K562 (cell line): ENCODE results near the gene PRRT1. TPM values are rescaled to one million over a fixed set of nuclear protein-coding genes. Genes with fewer than 3 reads are reported as not detected.
A peak's percentile ranks its signal among the peaks of the same experiment; 100 is the strongest.

ENCODE experiments used
- ATAC-seq: fragments of 200-7000 bp; cut with Tn5 transposase; 3 replicates; pipeline ENCODE4 v1.9.1; 2020; ENCODE audit warnings: moderate library complexity
- BruUV-seq: library from RNA; stranded (reverse); fragments of 400-500 nt; replicated peaks from 2 replicates; lab custom pipeline; 2021; lab: Mats Ljungman, UMichigan
- CTCF ChIA-PET: fragments of 300-600 bp; formaldehyde crosslinking; extraction: SDS; loops from one replicate; lab custom pipeline; 2021; ENCODE audit warnings: low intra/inter-chr PET ratio; lab: Yijun Ruan, JAX
- POLR2A ChIA-PET: fragments of 300-600, 350-650 bp; sonication (Branson Sonifier 250); formaldehyde crosslinking; extraction: SDS; loops from one replicate; lab custom pipeline; 2021; ENCODE audit warnings: antibody characterized with exemption, inconsistent platforms; lab: Yijun Ruan, JAX
- DNase-seq, 4 experiments: peaks; one replicate each; pipeline versions ENCODE4 v3.0.0 to v3.0.0-alpha.2; 2011 to 2018; ENCODE audit warnings: low spot score in 3 of 4, mixed read lengths in 3 of 4; ENCODE audit errors: extremely low read depth in 1 of 4
- FAIRE-seq: peaks from 2 replicates; lab custom pipeline; 2011; peaks lifted over from hg19 to GRCh38; lab: Jason Lieb, UNC
- H2AFZ ChIP-seq: 2 replicates; pipeline ENCODE4 v1.6.0; 2011; ENCODE audit warnings: low read depth, low read length, control low read depth, inconsistent platforms
- H3K27ac ChIP-seq: fragments of 200-600 bp; 3 replicates; pipeline ENCODE4 v1.8.0; 2011; ENCODE audit warnings: low read depth, mild to moderate bottlenecking, control low read depth, inconsistent platforms, low read length, moderate library complexity, mixed read lengths; ENCODE audit errors: extremely low read depth
- H3K27me3 ChIP-seq, 2 experiments: fragments of 300-600 bp in 1 of 2; 2 replicates in 1 of 2; 3 replicates in 1 of 2; pipeline versions ENCODE4 v1.6.0 to v1.8.0; 2011; ENCODE audit warnings: inconsistent platforms in 2 of 2, low read length in 2 of 2, mild to moderate bottlenecking in 1 of 2, mixed read lengths in 1 of 2, moderate library complexity in 1 of 2; ENCODE audit not compliant: control insufficient read depth in 2 of 2, insufficient read depth in 2 of 2
- H3K36me3 ChIP-seq: fragments of 300-600 bp; 3 replicates; pipeline ENCODE4 v1.8.0; 2011; ENCODE audit warnings: mild to moderate bottlenecking, low read length, inconsistent platforms; ENCODE audit not compliant: control insufficient read depth, insufficient read depth
- H3K4me1 ChIP-seq, 2 experiments: fragments of 200-600 bp in 1 of 2; replicated peaks in 1 of 2; 2 replicates in 1 of 2; 3 replicates in 1 of 2; pipeline versions ENCODE4 v1.5.1 to v1.8.0; 2011; ENCODE audit warnings: inconsistent platforms in 2 of 2, low read length in 2 of 2, mild to moderate bottlenecking in 1 of 2, mixed read lengths in 1 of 2, moderate library complexity in 1 of 2; ENCODE audit not compliant: control insufficient read depth in 2 of 2, insufficient read depth in 2 of 2
- H3K4me2 ChIP-seq: 2 replicates; pipeline ENCODE4 v1.6.1; 2011; ENCODE audit warnings: low read length, control low read depth, inconsistent platforms, mixed read lengths; ENCODE audit not compliant: insufficient read depth
- H3K4me3 ChIP-seq: fragments of 200-600 bp; sonication (generic), shearing (Covaris generic); 2 replicates; pipeline ENCODE4 v1.5.1; 2016; ENCODE audit warnings: control low read depth, inconsistent platforms
- H3K79me2 ChIP-seq: fragments of 200-600 bp; 3 replicates; pipeline ENCODE4 v1.8.0; 2011; ENCODE audit warnings: low read length, inconsistent platforms; ENCODE audit not compliant: control insufficient read depth, insufficient read depth
- H3K9ac ChIP-seq, 2 experiments: 2 replicates each; pipeline versions ENCODE4 v1.6.0 to v1.6.1; 2011; ENCODE audit warnings: low read depth in 2 of 2, low read length in 2 of 2, control low read depth in 1 of 2, inconsistent platforms in 1 of 2, mild to moderate bottlenecking in 1 of 2, mixed read lengths in 1 of 2; ENCODE audit not compliant: insufficient read depth in 1 of 2
- H3K9me1 ChIP-seq: one replicate; pipeline ENCODE4 v1.6.0; 2011; ENCODE audit warnings: inconsistent platforms, mild to moderate bottlenecking, low read length, moderate library complexity; ENCODE audit not compliant: control insufficient read depth, insufficient read depth
- H3K9me3 ChIP-seq: replicated peaks from 2 replicates; pipeline ENCODE4 v1.5.1; 2011; ENCODE audit warnings: low read depth, low read length, inconsistent platforms; ENCODE audit not compliant: control insufficient read depth, insufficient read depth
- H4K20me1 ChIP-seq: replicated peaks from 2 replicates; pipeline ENCODE4 v1.6.1; 2011; ENCODE audit warnings: low read length, inconsistent platforms, mixed read lengths; ENCODE audit not compliant: control insufficient read depth, insufficient read depth
- FOXA1 ChIP-seq: fragments of 450-650 bp; IDR thresholded peaks from 2 replicates; pipeline ENCODE4 v1.6.1; 2016; ENCODE audit warnings: mild to moderate bottlenecking, borderline replicate concordance
- GMEB1 ChIP-seq: fragments of 250-450 bp; sonication (Bioruptor Pico); IDR thresholded peaks from 2 replicates; pipeline ENCODE4 v1.4.0; 2020; ENCODE audit warnings: mild to moderate bottlenecking
- HNRNPUL1 ChIP-seq: fragments of 200-400 bp; formaldehyde crosslinking; IDR thresholded peaks from 2 replicates; pipeline ENCODE4 v1.6.1; 2017; ENCODE audit warnings: low read length
- JUND ChIP-seq, 2 experiments: IDR thresholded peaks; 2 replicates in 1 of 2; 3 replicates in 1 of 2; pipeline ENCODE4 v1.6.1; 2011; ENCODE audit warnings: borderline replicate concordance in 2 of 2, low read depth in 2 of 2, low read length in 2 of 2, improper control_type of control experiment in 1 of 2, missing biosample characterization in 1 of 2, missing genetic modification characterization in 1 of 2, missing genetic modification reagents in 1 of 2
- L3MBTL2 ChIP-seq: fragments of 450-650 bp; IDR thresholded peaks from 2 replicates; pipeline ENCODE4 v1.6.1; 2016; ENCODE audit warnings: mild to moderate bottlenecking, moderate library complexity
- MAFF ChIP-seq: IDR thresholded peaks from 2 replicates; pipeline ENCODE4 v1.6.1; 2012; ENCODE audit warnings: low read length, improper control_type of control experiment
- MEIS2 ChIP-seq: fragments of 450-650 bp; IDR thresholded peaks from 2 replicates; pipeline ENCODE4 v1.6.1; 2014; ENCODE audit warnings: mild to moderate bottlenecking; ENCODE audit not compliant: partially characterized antibody
- PHF21A ChIP-seq: fragments of 450-650 bp; IDR thresholded peaks from 2 replicates; pipeline ENCODE4 v1.6.1; 2017; ENCODE audit warnings: low read depth, borderline replicate concordance
- PRMT5 ChIP-seq: sonication (generic); formaldehyde crosslinking; IDR thresholded peaks from 2 replicates; pipeline ENCODE4 v1.5.0; 2020; ENCODE audit warnings: missing genetic modification reagents
- TEAD1 ChIP-seq, 2 experiments: fragments of 450-650 bp in 1 of 2; sonication (generic) in 1 of 2; formaldehyde crosslinking; IDR thresholded peaks; 2 replicates each; pipeline versions ENCODE4 v1.4.0 to v1.8.0; 2020 to 2022; ENCODE audit warnings: mild to moderate bottlenecking in 2 of 2, missing genetic modification reagents in 1 of 2
- TRIM28 ChIP-seq: fragments of 450-650 bp; IDR thresholded peaks from 2 replicates; pipeline ENCODE4 v1.6.1; 2017
- ZBED1 ChIP-seq: IDR thresholded peaks from 2 replicates; pipeline ENCODE4 v1.6.1; 2014
- ZEB2 ChIP-seq: fragments of 450-650 bp; IDR thresholded peaks from 2 replicates; pipeline ENCODE4 v1.6.1; 2016
- ZNF23 ChIP-seq: fragments of 250-450 bp; sonication (Bioruptor Pico); IDR thresholded peaks from 2 replicates; pipeline ENCODE4 v1.4.0; 2020; ENCODE audit warnings: mild to moderate bottlenecking
- ZNF263 ChIP-seq: sonication (generic); formaldehyde crosslinking; IDR thresholded peaks from 2 replicates; pipeline ENCODE4 v1.8.0; 2022; ENCODE audit warnings: mild to moderate bottlenecking, missing genetic modification reagents, borderline replicate concordance
- ZNF431 ChIP-seq: sonication (generic); formaldehyde crosslinking; IDR thresholded peaks from 2 replicates; pipeline ENCODE4 v1.8.0; 2022; ENCODE audit warnings: mild to moderate bottlenecking, missing genetic modification reagents
- WGBS: fragments of 100-300 bp; shearing (Covaris generic); methylation state at CpG from one replicate; pipeline ENCODE4 v1.1.6; 2016; ENCODE audit warnings: low coverage, mixed read lengths; ENCODE audit not compliant: insufficient coverage; ENCODE audit errors: missing lambda C conversion rate; 5-methylcytosine and 5-hydroxymethylcytosine counted together
- in situ Hi-C: fragments of 300-500 bp; cut with MboI; formaldehyde crosslinking; loops from 4 replicates; pipeline ENCODE4 v1.15.0; 2018; ENCODE audit warnings: inconsistent platforms, mixed read lengths
- intact Hi-C: fragments of 100-400 bp; cut with micrococcal nuclease; formaldehyde crosslinking; loops from 2 replicates; pipeline ENCODE4 v1.14.2; 2022
- polyA plus RNA-seq, 8 experiments: library from polyadenylated mRNA; depleted of rRNA in 4 of 8; stranded (reverse) in 5 of 8; unstranded in 3 of 8; fragments of >200 nt; fragmentation: Nextera tagmentation in 2 of 8; fragmentation: Illumina TruSeq in 1 of 8; extraction: Ambion mirVana in 2 of 8; extraction: Trizol in 1 of 8; gene quantifications; 2 replicates each; pipeline versions ENCODE4 v1.2.1 to v1.2.3, GENCODE V29; 2011 to 2014; ENCODE audit warnings: inconsistent platforms in 1 of 8, missing spikeins in 1 of 8
- total RNA-seq, 7 experiments: library from RNA; depleted of rRNA in 6 of 7; stranded (reverse); fragments of >200 nt in 6 of 7; fragmentation: Illumina TruSeq in 2 of 7; extraction: Trizol in 2 of 7; gene quantifications; 2 replicates each; pipeline versions ENCODE4 v1.2.1 to v1.2.3, GENCODE V29; 2011 to 2021; ENCODE audit warnings: low replicate concordance in 1 of 7
- TF ChIP-seq, protein P1 (sequence below): fragments of 150-350 bp; conservative IDR thresholded peaks from 2 replicates; pipeline ENCODE4 v1.6.1; 2014; ENCODE audit warnings: low read length
- TF ChIP-seq, protein P2 (sequence below), 2 experiments: fragments of 450-650 bp in 1 of 2; sonication (generic) in 1 of 2; formaldehyde crosslinking in 1 of 2; IDR thresholded peaks in 1 of 2; conservative IDR thresholded peaks in 1 of 2; 2 replicates each; pipeline versions ENCODE4 v1.6.1 to v1.8.1; 2016 to 2023; ENCODE audit warnings: mild to moderate bottlenecking in 2 of 2, moderate library complexity in 2 of 2, inconsistent platforms in 1 of 2, missing genetic modification reagents in 1 of 2

Gene PRRT1
- total and polyA plus RNA-seq, 9 of the 15 experiments (the other 6 are each of a cell fraction or from before 2014, with no cell fraction given) = 0.14 to 3.5 (median 0.41) TPM

DNA sequence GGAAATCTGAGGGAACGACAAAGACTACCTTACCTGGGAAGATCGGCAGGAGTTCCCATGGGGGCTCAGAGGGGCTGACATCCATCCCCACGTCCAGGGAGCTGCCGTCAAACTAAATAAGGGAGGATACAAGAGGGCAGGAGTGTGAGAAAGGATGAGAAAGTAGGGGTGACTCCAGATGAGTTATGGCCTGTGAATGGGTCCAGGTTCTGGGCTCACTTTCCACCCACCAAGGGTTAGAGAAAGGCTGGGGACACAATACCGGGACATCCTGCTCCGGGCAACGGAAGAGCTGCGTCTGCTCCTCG lies 24.4 kb downstream of the PRRT1 start (continued):
- TF ChIP-seq FOXA1 = no peak
- TF ChIP-seq HNRNPUL1 = no peak
- no peak for TF ChIP-seq GMEB1
- no peak for TF ChIP-seq PHF21A
- no peak for TF ChIP-seq TRIM28
- TF ChIP-seq, protein P1, sequence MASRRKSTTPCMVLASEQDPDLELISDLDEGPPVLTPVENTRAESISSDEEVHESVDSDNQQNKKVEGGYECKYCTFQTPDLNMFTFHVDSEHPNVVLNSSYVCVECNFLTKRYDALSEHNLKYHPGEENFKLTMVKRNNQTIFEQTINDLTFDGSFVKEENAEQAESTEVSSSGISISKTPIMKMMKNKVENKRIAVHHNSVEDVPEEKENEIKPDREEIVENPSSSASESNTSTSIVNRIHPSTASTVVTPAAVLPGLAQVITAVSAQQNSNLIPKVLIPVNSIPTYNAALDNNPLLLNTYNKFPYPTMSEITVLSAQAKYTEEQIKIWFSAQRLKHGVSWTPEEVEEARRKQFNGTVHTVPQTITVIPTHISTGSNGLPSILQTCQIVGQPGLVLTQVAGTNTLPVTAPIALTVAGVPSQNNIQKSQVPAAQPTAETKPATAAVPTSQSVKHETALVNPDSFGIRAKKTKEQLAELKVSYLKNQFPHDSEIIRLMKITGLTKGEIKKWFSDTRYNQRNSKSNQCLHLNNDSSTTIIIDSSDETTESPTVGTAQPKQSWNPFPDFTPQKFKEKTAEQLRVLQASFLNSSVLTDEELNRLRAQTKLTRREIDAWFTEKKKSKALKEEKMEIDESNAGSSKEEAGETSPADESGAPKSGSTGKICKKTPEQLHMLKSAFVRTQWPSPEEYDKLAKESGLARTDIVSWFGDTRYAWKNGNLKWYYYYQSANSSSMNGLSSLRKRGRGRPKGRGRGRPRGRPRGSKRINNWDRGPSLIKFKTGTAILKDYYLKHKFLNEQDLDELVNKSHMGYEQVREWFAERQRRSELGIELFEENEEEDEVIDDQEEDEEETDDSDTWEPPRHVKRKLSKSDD = no peak
- 0 out of 4 replicates have a peak, but pooled peaks of 1 of the 2 experiments have one; percentile 35 for TF ChIP-seq TEAD1 (CRISPR knock-in tag; IDR thresholded peaks at IDR 0.05)

- peak overlapping the region; percentile 91 for H3K4me3 ChIP-seq
- CTCF ChIA-PET = no interaction called here
- peak overlapping the region; percentile 99 for H3K4me2 ChIP-seq
- H3K9me1 ChIP-seq = no peaks in the 10 kb centered on the region
- H4K20me1 ChIP-seq = no peaks in the 10 kb centered on the region
- 0 out of 2 replicates have a peak overlapping the region, but pooled peaks have one; percentile 11 for H2AFZ ChIP-seq
- FAIRE-seq = no peak
- 23% methylated on average over 8 of the region's 8 CpGs for WGBS
- peaks cover 47% of the 10 kb centered on the region; the same call in 2 of the 3 replicates for H3K36me3 ChIP-seq
- POLR2A ChIA-PET = interaction anchor here (2.0 to 3.3 kb wide), 2 partner anchors 8 to 51 kb away, joined by 9 to 11 read pairs; partner anchors contain the start of gene RNF5
- in situ Hi-C loops = no loop called here
- no TSS peak for BruUV-seq
- DNase-seq = peak in 1 of 4 experiments; percentile 49
- H3K9me3 ChIP-seq = no peaks in the 10 kb centered on the region
- intact Hi-C loops = no loop called here
- peaks cover 39% of the 10 kb centered on the region for H3K79me2 ChIP-seq
- peak overlapping the region; percentile 86; the same call in 2 of the 3 replicates for H3K27ac ChIP-seq
- H3K27me3 ChIP-seq = no peaks in the 10 kb centered on the region
- no peak for ATAC-seq
- peaks cover 25 to 28% of the 10 kb centered on the region in 2 experiments for H3K4me1 ChIP-seq
- peak overlapping the region; percentile 90 to 94; a peak in 3 of 4 replicates for H3K9ac ChIP-seq
- TF ChIP-seq, protein P2, sequence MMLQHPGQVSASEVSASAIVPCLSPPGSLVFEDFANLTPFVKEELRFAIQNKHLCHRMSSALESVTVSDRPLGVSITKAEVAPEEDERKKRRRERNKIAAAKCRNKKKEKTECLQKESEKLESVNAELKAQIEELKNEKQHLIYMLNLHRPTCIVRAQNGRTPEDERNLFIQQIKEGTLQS (IDR thresholded peaks at IDR 0.05) = peak; percentile 56; the same call in 1 of the 2 replicates
- TF ChIP-seq, protein P2 (CRISPR knock-in tag; conservative IDR thresholded peaks at IDR 0.05) = no peak
- TF ChIP-seq ZNF263 (CRISPR knock-in tag) (peak; percentile 82), ZNF23 (CRISPR knock-in tag) (no peak), PRMT5 (CRISPR knock-in tag) (no peak), JUND (IDR thresholded peaks at IDR 0.05; ENCODE audit: borderline replicate concordance, low read depth, low read length) (0 out of 2 replicates have a peak, but pooled peaks have one; percentile 14), JUND (tag; IDR thresholded peaks at IDR 0.05; ENCODE audit: borderline replicate concordance, low read depth, low read length) (no peak; the same call in 2 of the 3 replicates), ZEB2 (0 out of 2 replicates have a peak, but pooled peaks have one; percentile 34), ZNF431 (CRISPR knock-in tag) (no peak), MEIS2 (peak; percentile 59), L3MBTL2 (no peak), ZBED1 (no peak), MAFF (no peak)
Measured at GRCh38 chr6:32126880-32127279, 24.9 kb downstream of the PRRT1 start.
